Subcutaneous abdominal adipose tissue (tissue), 5 donors: ENCODE measurements around the gene GAL3ST1.
"Not testable (repeated sequence)": the region's sequence is repeated elsewhere in the genome, so short reads cannot be mapped to it uniquely, and the experiment has no call there.

Experiments
- H3K27ac ChIP-seq: one replicate; pipeline ENCODE4 v1.7.0; 2013; ENCODE audit warnings: low read depth, mild to moderate bottlenecking, inconsistent platforms, low read length, moderate library complexity
- H3K27me3 ChIP-seq, 5 donors: one replicate each; pipeline ENCODE4 v1.7.0; 2013; ENCODE audit warnings: low read length in 5 of 5, inconsistent platforms in 1 of 5; ENCODE audit not compliant: control insufficient read depth in 5 of 5, insufficient read depth in 4 of 5
- H3K36me3 ChIP-seq, 5 donors: one replicate each; pipeline ENCODE4 v1.7.0; 2013; ENCODE audit warnings: low read length in 5 of 5; ENCODE audit not compliant: control insufficient read depth in 5 of 5, insufficient read depth in 5 of 5
- H3K4me1 ChIP-seq, 5 donors: one replicate each; pipeline ENCODE4 v1.7.0; 2013; ENCODE audit warnings: low read length in 5 of 5, mild to moderate bottlenecking in 3 of 5, moderate library complexity in 1 of 5; ENCODE audit not compliant: control insufficient read depth in 5 of 5, insufficient read depth in 5 of 5
- H3K4me3 ChIP-seq, 5 donors: one replicate each; pipeline ENCODE4 v1.7.0; 2013; ENCODE audit warnings: low read length in 5 of 5, low read depth in 1 of 5
- H3K9ac ChIP-seq, 5 donors: one replicate each; pipeline ENCODE4 v1.7.0; 2013; ENCODE audit warnings: low read length in 5 of 5, mild to moderate bottlenecking in 4 of 5, moderate library complexity in 3 of 5
- H3K9me3 ChIP-seq, 5 donors: one replicate each; pipeline ENCODE4 v1.7.0; 2013; ENCODE audit warnings: low read length in 5 of 5; ENCODE audit not compliant: control insufficient read depth in 5 of 5
- donor health status: healthy.
- donor health status: healthy.
- donor health status: healthy.
- donor health status: healthy.
- donor health status: healthy.

The GAL3ST1 gene

DNA sequence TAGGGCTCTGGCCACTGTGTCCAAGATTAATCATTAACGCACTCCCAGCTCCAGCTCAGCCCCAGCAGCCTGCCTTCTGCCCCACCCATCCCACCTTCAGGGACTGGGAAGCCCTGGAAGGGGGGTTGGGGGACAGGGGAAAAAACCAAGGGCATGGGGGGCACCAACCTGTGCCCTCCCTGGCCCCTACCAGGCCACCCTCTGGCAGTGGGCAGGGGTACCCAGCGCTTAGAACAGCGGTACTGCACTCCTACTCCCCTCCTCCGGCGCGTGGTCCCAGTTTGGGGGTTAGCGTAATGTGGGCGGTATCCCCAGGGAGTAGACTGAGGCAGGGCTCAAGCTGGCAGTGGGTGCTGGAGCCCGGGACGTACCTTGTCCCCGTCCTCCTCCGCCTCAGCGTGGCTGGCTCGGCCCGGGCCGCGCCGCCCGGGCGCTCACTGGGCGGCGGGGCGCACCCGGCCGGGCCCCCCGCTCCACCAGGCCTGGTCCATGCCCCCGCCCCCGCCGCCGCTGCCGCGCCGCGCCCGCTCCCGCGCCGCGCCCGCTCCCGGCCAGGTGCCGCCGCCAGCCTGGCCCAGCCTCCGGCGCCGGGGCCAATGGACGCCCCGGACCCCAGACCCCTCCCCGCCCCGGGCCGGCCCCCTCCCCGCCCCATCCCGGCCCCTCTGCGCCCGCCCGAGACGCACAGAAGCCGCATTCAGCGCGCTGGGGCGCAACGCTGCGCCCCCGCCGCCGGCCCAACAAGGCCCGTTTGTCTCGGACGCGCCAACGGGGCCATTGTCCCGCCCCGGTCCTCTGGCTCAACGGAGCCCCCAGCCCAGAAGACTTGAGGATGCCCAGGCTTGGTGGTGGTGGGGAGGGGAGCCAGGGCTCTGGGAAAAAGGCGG is at the start of gene GAL3ST1:
Gene GAL3ST1, minus strand, starts transcription at position 571 of the 887 bp plus-strand sequence. CDS start 17,273 bp downstream, outside the sequence.
- Histone ChIP-seq H3K4me3 (no peak within 1 kb of the TSS), H3K9me3 (no peaks in the 10 kb centered on the region), H3K27me3 (peaks cover 0 to 5% (median 4%) of the 10 kb centered on the region in 5 donors), H3K36me3 (peaks cover 0 to 41% (median 40%) of the 10 kb centered on the region in 5 donors), H3K27ac (no peak within 1 kb of the TSS), H3K9ac (no peak within 1 kb of the TSS), H3K4me1 (peaks cover 0 to 6% (median 2%) of the 10 kb centered on the region in 5 donors)

DNA sequence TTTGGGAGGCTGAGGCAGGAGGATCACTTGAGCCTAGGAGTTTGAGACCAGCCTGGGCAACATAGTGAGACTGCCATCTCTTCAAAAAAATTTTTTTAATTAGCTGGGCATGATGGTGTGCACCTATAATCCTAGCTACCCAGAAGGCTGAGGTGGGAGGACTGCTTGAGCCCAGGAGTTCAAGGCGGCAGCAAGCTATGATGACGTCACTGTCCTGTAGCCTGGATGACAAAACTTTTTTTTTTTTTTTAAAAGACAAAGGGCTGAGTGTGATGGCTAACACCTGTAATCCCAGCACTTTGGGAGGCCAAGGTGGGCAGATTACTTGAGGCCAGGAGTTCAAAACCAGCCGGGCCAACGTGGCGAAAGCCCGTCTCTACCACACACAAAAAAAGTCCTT is 45.4 kb upstream of the GAL3ST1 start:
- H3K9ac ChIP-seq, H3K9me3 ChIP-seq, H3K4me1 ChIP-seq, H3K27ac ChIP-seq, H3K27me3 ChIP-seq, H3K4me3 ChIP-seq: not testable (repeated sequence)
- H3K36me3 ChIP-seq, result peaks cover 0 to 68% (median 48%) of the 10 kb centered on the region in 5 donors

DNA sequence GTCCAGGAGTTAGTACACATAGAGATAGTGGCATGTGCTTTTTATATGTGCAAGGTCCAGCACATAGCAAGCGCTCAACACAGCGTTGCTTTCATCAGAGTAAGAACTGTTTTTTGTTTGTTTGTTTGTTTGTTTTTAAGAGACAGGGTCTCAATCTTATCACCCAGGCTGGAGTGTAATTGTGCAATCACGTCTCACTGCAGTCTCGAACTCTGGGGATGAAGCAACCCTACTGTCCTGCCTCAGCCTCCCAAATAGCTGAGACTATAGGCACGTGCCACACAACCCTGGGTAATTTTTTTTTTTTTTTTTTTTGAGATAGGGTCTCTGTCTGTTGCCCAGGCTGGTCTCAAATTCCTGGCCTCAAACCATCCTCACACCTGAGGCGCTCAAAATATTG is 43.4 kb upstream of the GAL3ST1 start:
- H3K9ac ChIP-seq, result no peak overlapping the region
- H3K27me3 ChIP-seq, result no peaks in the 10 kb centered on the region
- H3K27ac ChIP-seq, result no peak overlapping the region
- no peak overlapping the region for H3K4me3 ChIP-seq
- H3K36me3 ChIP-seq, result peaks cover 0 to 75% (median 57%) of the 10 kb centered on the region in 5 donors
- no peaks in the 10 kb centered on the region for H3K9me3 ChIP-seq
- peaks cover 0 to 2% (median 0%) of the 10 kb centered on the region in 5 donors for H3K4me1 ChIP-seq

- H3K4me3 ChIP-seq, result no peak overlapping the region
- no peak overlapping the region for H3K27ac ChIP-seq
- H3K9me3 ChIP-seq, result no peaks in the 10 kb centered on the region
- peaks cover 0 to 2% (median 0%) of the 10 kb centered on the region in 5 donors for H3K4me1 ChIP-seq
- no peak overlapping the region for H3K9ac ChIP-seq
- peaks cover 0 to 77% (median 47%) of the 10 kb centered on the region in 5 donors for H3K36me3 ChIP-seq
- H3K27me3 ChIP-seq, result no peaks in the 10 kb centered on the region
Measured at GRCh38 chr22:30615543-30615954, 41.1 kb upstream of the GAL3ST1 start.

DNA sequence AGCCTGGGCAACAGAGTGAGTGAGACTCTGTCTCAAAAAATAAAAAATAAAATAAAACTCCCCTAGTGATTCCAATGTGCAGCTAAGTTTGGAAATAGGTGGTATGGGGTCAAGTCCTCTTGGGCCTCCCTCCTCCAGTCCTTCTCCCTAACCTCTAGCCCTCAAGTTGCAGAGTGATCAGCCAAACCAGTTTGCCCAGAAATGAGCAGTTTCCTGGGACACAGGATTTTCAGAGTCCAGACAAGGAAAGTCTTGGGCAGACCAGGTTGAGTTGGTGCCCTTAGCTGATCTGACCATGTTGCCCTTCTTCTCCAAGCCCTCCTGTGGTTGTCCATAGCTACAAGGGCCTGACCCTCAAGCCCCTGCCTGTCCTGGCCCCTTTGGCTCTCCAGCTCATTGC is 40.4 kb upstream of the GAL3ST1 start:
- Histone ChIP-seq H3K9ac (no peak overlapping the region), H3K36me3 (peaks cover 0 to 74% (median 42%) of the 10 kb centered on the region in 5 donors), H3K4me1 (peaks cover 3 to 8% (median 4%) of the 10 kb centered on the region in 5 donors), H3K27me3 (no peaks in the 10 kb centered on the region), H3K27ac (no peak overlapping the region), H3K4me3 (no peak overlapping the region), H3K9me3 (no peaks in the 10 kb centered on the region)

- no peak overlapping the region for H3K4me3 ChIP-seq
- H3K9me3 ChIP-seq, result no peaks in the 10 kb centered on the region
- H3K4me1 ChIP-seq, result peaks cover 6 to 14% (median 10%) of the 10 kb centered on the region in 5 donors
- H3K27ac ChIP-seq, result no peak overlapping the region
- peaks cover 0 to 71% (median 42%) of the 10 kb centered on the region in 5 donors for H3K36me3 ChIP-seq
- no peaks in the 10 kb centered on the region for H3K27me3 ChIP-seq
- H3K9ac ChIP-seq, result no peak overlapping the region
Measured at GRCh38 chr22:30614268-30614667, 39.8 kb upstream of the GAL3ST1 start.

GRCh38 chr22:30612789-30613188 is 38.3 kb upstream of the GAL3ST1 start:
- H3K36me3 ChIP-seq, result peaks cover 0 to 58% (median 41%) of the 10 kb centered on the region in 5 donors

GRCh38 chr22:30611197-30611596 is 36.7 kb upstream of the GAL3ST1 start:
- H3K4me3 ChIP-seq, result no peak overlapping the region
- H3K36me3 ChIP-seq, result peaks cover 0 to 47% (median 33%) of the 10 kb centered on the region in 5 donors
- H3K4me1 ChIP-seq, result peaks cover 8 to 41% (median 39%) of the 10 kb centered on the region in 5 donors

More at GRCh38 chr22:30612789-30613188, 38.3 kb upstream of the GAL3ST1 start:
- H3K9me3 ChIP-seq, result no peaks in the 10 kb centered on the region
- no peaks in the 10 kb centered on the region for H3K27me3 ChIP-seq
- H3K9ac ChIP-seq, result no peak overlapping the region
- H3K4me3 ChIP-seq, result no peak overlapping the region
- H3K4me1 ChIP-seq, result peaks cover 8 to 29% (median 24%) of the 10 kb centered on the region in 5 donors
- no peak overlapping the region for H3K27ac ChIP-seq

GRCh38 chr22:30610299-30610698 is 35.8 kb upstream of the GAL3ST1 start:
- Histone ChIP-seq H3K36me3 (peaks cover 0 to 38% (median 26%) of the 10 kb centered on the region in 5 donors), H3K4me1 (peaks cover 11 to 50% (median 48%) of the 10 kb centered on the region in 5 donors), H3K9ac (no peak overlapping the region), H3K27me3 (no peaks in the 10 kb centered on the region), H3K27ac (no peak overlapping the region), H3K4me3 (no peak overlapping the region), H3K9me3 (no peaks in the 10 kb centered on the region)

More at GRCh38 chr22:30611197-30611596, 36.7 kb upstream of the GAL3ST1 start:
- Histone ChIP-seq H3K27ac (no peak overlapping the region), H3K27me3 (no peaks in the 10 kb centered on the region), H3K9me3 (no peaks in the 10 kb centered on the region), H3K9ac (no peak overlapping the region)
